ENCODE measurements around the gene ATIC.

- TF ChIP-seq CTCF (IDR thresholded peaks at IDR 0.05) (no peak), POLR2A (IDR thresholded peaks at IDR 0.05) (no peak)
Measured at GRCh38 chr2:215372968-215373649, 61.2 kb downstream of the ATIC start.
